ENCODE data around the gene XCL2.

- TF ChIP-seq POLR2AphosphoS5 (IDR thresholded peaks at IDR 0.05; ENCODE audit: borderline replicate concordance, low read depth, low read length): no peak
- no peak for TF ChIP-seq EZH2 (IDR thresholded peaks at IDR 0.05)
- no peak for TF ChIP-seq FOXP2 (optimal IDR thresholded peaks at IDR 0.05; ENCODE audit: control extremely low read depth, extremely low read length, insufficient read depth)
These were observed 46.3 kb downstream of the XCL2 start for GRCh38 chr1:168497376-168497950.
